LoVo (cell line): ENCODE data around the gene TNS1.
"Not testable (repeated sequence)": the region's sequence is repeated elsewhere in the genome, so short reads cannot be mapped to it uniquely, and the experiment has no call there.

Experiments
- DNase-seq: peaks from one replicate; pipeline ENCODE4 v3.0.0-alpha.2; 2016; ENCODE audit warnings: low spot score

TNS1 gene

GRCh38 chr2:218002845-218003180 lies at the start of gene TNS1:
TSS of gene TNS1 (minus strand) at chr2:218002995. CDS start at chr2:218002872, 123 bp downstream.
- DNase-seq = no peak

- DNase-seq = no peak
Measured at GRCh38 chr2:218051903-218052302, 49.1 kb upstream of the TNS1 start.

GRCh38 chr2:218047536-218048225 lies 44.9 kb upstream of the TNS1 start:
- no peak for DNase-seq

GRCh38 chr2:218046238-218046637 lies 43.4 kb upstream of the TNS1 start:
- DNase-seq = no peak

- not testable (repeated sequence) for DNase-seq
Measured at GRCh38 chr2:218044599-218044998, 41.8 kb upstream of the TNS1 start.

GRCh38 chr2:218043701-218044109 lies 40.9 kb upstream of the TNS1 start:
- DNase-seq = no peak

GRCh38 chr2:218043100-218043499 lies 40.3 kb upstream of the TNS1 start:
- no peak for DNase-seq

- DNase-seq = no peak
Measured at GRCh38 chr2:218041302-218042168, 38.7 kb upstream of the TNS1 start.

- no peak for DNase-seq
Measured at GRCh38 chr2:218040883-218041282, 38.1 kb upstream of the TNS1 start.

- DNase-seq = peak; percentile 17
Measured at GRCh38 chr2:218039171-218039570, 36.4 kb upstream of the TNS1 start.

- no peak for DNase-seq
Measured at GRCh38 chr2:218036371-218036770, 33.6 kb upstream of the TNS1 start.

GRCh38 chr2:218035463-218036100 lies 32.8 kb upstream of the TNS1 start:
- no peak for DNase-seq

GRCh38 chr2:218034497-218035213 lies 31.9 kb upstream of the TNS1 start:
- peak; percentile 73 for DNase-seq

GRCh38 chr2:218033590-218034496 lies 31.0 kb upstream of the TNS1 start:
- no peak for DNase-seq

- no peak for DNase-seq
Measured at GRCh38 chr2:218033208-218033589, 30.4 kb upstream of the TNS1 start.

- no peak for DNase-seq
Measured at GRCh38 chr2:218032336-218033171, 29.8 kb upstream of the TNS1 start.

GRCh38 chr2:218031771-218032257 lies 29.0 kb upstream of the TNS1 start:
- no peak for DNase-seq

GRCh38 chr2:218031261-218031660 lies 28.5 kb upstream of the TNS1 start:
- DNase-seq = no peak

- no peak for DNase-seq
Measured at GRCh38 chr2:218030409-218031195, 27.8 kb upstream of the TNS1 start.
